Esophagus muscularis mucosa (tissue), 3 donors: ENCODE data around the gene CCN6.

Source experiments
- POLR2A ChIP-seq: fragments of 450-650 bp; IDR thresholded peaks from one replicate; pipeline ENCODE4 v1.6.1; 2017; ENCODE audit warnings: antibody characterized with exemption, moderate library complexity, mild to moderate bottlenecking, low read depth
- POLR2AphosphoS5 ChIP-seq, 2 donors: sonication (generic); formaldehyde crosslinking; IDR thresholded peaks; one replicate each; pipeline ENCODE4 v1.6.1; 2017; ENCODE audit warnings: antibody characterized with exemption in 2 of 2
- TF ChIP-seq, protein P1 (sequence below), 3 experiments: fragments of 200-600 bp in 2 of 3; fragments of 450-650 bp in 1 of 3; sonication (generic) in 2 of 3; IDR thresholded peaks; one replicate each; pipeline ENCODE4 v1.5.1; 2017 to 2019; ENCODE audit warnings: antibody characterized with exemption in 3 of 3, mild to moderate bottlenecking in 2 of 3, moderate library complexity in 1 of 3

GRCh38 chr6:112018619-112019416 lies 35.1 kb upstream of the CCN6 start:
- TF ChIP-seq POLR2A (no peak), POLR2AphosphoS5 (IDR thresholded peaks at IDR 0.05) (peak in 1 of 2 donors; percentile 41)
- TF ChIP-seq, protein P1, sequence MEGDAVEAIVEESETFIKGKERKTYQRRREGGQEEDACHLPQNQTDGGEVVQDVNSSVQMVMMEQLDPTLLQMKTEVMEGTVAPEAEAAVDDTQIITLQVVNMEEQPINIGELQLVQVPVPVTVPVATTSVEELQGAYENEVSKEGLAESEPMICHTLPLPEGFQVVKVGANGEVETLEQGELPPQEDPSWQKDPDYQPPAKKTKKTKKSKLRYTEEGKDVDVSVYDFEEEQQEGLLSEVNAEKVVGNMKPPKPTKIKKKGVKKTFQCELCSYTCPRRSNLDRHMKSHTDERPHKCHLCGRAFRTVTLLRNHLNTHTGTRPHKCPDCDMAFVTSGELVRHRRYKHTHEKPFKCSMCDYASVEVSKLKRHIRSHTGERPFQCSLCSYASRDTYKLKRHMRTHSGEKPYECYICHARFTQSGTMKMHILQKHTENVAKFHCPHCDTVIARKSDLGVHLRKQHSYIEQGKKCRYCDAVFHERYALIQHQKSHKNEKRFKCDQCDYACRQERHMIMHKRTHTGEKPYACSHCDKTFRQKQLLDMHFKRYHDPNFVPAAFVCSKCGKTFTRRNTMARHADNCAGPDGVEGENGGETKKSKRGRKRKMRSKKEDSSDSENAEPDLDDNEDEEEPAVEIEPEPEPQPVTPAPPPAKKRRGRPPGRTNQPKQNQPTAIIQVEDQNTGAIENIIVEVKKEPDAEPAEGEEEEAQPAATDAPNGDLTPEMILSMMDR (IDR thresholded peaks at IDR 0.05) = no peak
